Neural cell (in vitro differentiated cells): ENCODE measurements around the gene EML4. TPM values are rescaled to one million over a fixed set of nuclear protein-coding genes. Genes with fewer than 3 reads are reported as not detected.

ENCODE experiments used
- H2AFZ ChIP-seq: fragments of 200-600, 300-800 bp; sonication (generic), shearing (Covaris generic); 2 replicates; pipeline ENCODE4 v1.6.0; 2014; ENCODE audit warnings: low read depth, mild to moderate bottlenecking, antibody characterized with exemption, low read length, moderate library complexity
- H3F3A ChIP-seq: fragments of 200-600 bp; shearing (Covaris generic); 2 replicates; pipeline ENCODE4 v1.6.1; 2016; ENCODE audit warnings: mild to moderate bottlenecking, moderate library complexity, mixed read lengths, antibody characterized with exemption, low read length; ENCODE audit not compliant: insufficient read depth, poor library complexity, severe bottlenecking
- H3K27ac ChIP-seq: fragments of 200-600, 300-800 bp; sonication (generic), shearing (Covaris generic); 2 replicates; pipeline ENCODE4 v1.5.1; 2014; ENCODE audit warnings: mild to moderate bottlenecking, low read length, moderate library complexity
- H3K27me3 ChIP-seq: fragments of 300-800, 200-600 bp; sonication (generic), shearing (Covaris generic); 2 replicates; pipeline ENCODE4 v1.6.0; 2014; ENCODE audit warnings: mild to moderate bottlenecking, low read depth, low read length, moderate library complexity; ENCODE audit not compliant: insufficient read depth
- H3K36me3 ChIP-seq: fragments of 300-800, 200-600 bp; sonication (generic), shearing (Covaris generic); 2 replicates; pipeline ENCODE4 v1.5.1; 2014; ENCODE audit warnings: mild to moderate bottlenecking, antibody characterized with exemption, low read length, moderate library complexity; ENCODE audit not compliant: insufficient read depth
- H3K4me2 ChIP-seq: fragments of 300-800, 200-600 bp; sonication (generic), shearing (Covaris generic); 2 replicates; pipeline ENCODE4 v1.6.0; 2014; ENCODE audit warnings: mild to moderate bottlenecking, low read length
- H3K4me3 ChIP-seq: fragments of 300-800, 200-600 bp; sonication (generic), shearing (Covaris generic); 2 replicates; pipeline ENCODE4 v1.5.1; 2014; ENCODE audit warnings: mild to moderate bottlenecking, low read length, moderate library complexity
- H3K79me2 ChIP-seq: fragments of 200-600 bp; shearing (Covaris generic); replicated peaks from 2 replicates; pipeline ENCODE4 v1.6.0; 2014; ENCODE audit warnings: mild to moderate bottlenecking, low read length, moderate library complexity; ENCODE audit not compliant: insufficient read depth
- H3K9ac ChIP-seq: fragments of 300-800, 200-600 bp; sonication (generic), shearing (Covaris generic); 2 replicates; pipeline ENCODE4 v1.6.1; 2016; ENCODE audit warnings: mild to moderate bottlenecking, low read length, mixed read lengths
- H3K9me2 ChIP-seq: fragments of 200-600 bp; shearing (Covaris generic); 2 replicates; pipeline ENCODE4 v1.6.1; 2016; ENCODE audit warnings: mild to moderate bottlenecking, low read length, mixed read lengths; ENCODE audit not compliant: insufficient read depth
- H3K9me3 ChIP-seq: fragments of 200-600, 300-800 bp; sonication (generic), shearing (Covaris generic); 2 replicates; pipeline ENCODE4 v1.6.1; 2016; ENCODE audit warnings: mild to moderate bottlenecking, mixed run types, low read length, moderate library complexity, mixed read lengths
- H4K20me1 ChIP-seq: fragments of 200-600 bp; shearing (Covaris generic); 2 replicates; pipeline ENCODE4 v1.6.1; 2016; ENCODE audit warnings: mild to moderate bottlenecking, mixed run types; ENCODE audit not compliant: insufficient read depth
- CTCF ChIP-seq: fragments of 450-650 bp; IDR thresholded peaks from 2 replicates; pipeline ENCODE4 v1.5.1; 2014; ENCODE audit warnings: antibody characterized with exemption, mild to moderate bottlenecking, moderate library complexity; ENCODE audit not compliant: poor library complexity, severe bottlenecking
- EP300 ChIP-seq: fragments of 450-650 bp; conservative IDR thresholded peaks from 2 replicates; pipeline ENCODE4 v1.6.1; 2014; ENCODE audit warnings: antibody characterized with exemption, mild to moderate bottlenecking, moderate library complexity; ENCODE audit not compliant: poor library complexity, severe bottlenecking
- EZH2 ChIP-seq: fragments of 200-600, 300-800 bp; shearing (Covaris generic), sonication (generic); IDR thresholded peaks from 2 replicates; pipeline ENCODE4 v1.6.1; 2014; ENCODE audit warnings: antibody characterized with exemption, low read length, borderline replicate concordance, mild to moderate bottlenecking; ENCODE audit not compliant: insufficient read depth, poor library complexity, severe bottlenecking
- MXI1 ChIP-seq: fragments of 450-650 bp; conservative IDR thresholded peaks from 2 replicates; pipeline ENCODE4 v1.6.1; 2014; ENCODE audit warnings: antibody characterized with exemption, mild to moderate bottlenecking; ENCODE audit not compliant: poor library complexity, severe bottlenecking
- POLR2AphosphoS5 ChIP-seq: IDR thresholded peaks from 2 replicates; pipeline ENCODE4 v1.6.1; 2012
- RAD21 ChIP-seq: fragments of 450-650 bp; conservative IDR thresholded peaks from 2 replicates; pipeline ENCODE4 v1.6.1; 2014; ENCODE audit warnings: antibody characterized with exemption, mild to moderate bottlenecking, moderate library complexity
- REST ChIP-seq: IDR thresholded peaks from 2 replicates; pipeline ENCODE4 v1.6.1; 2012; ENCODE audit warnings: borderline replicate concordance
- SMC3 ChIP-seq: fragments of 450-650 bp; conservative IDR thresholded peaks from 2 replicates; pipeline ENCODE4 v1.6.1; 2014; ENCODE audit warnings: antibody characterized with exemption, mild to moderate bottlenecking, moderate library complexity; ENCODE audit not compliant: poor library complexity
- TAF1 ChIP-seq: IDR thresholded peaks from 2 replicates; pipeline ENCODE4 v1.6.1; 2012; ENCODE audit warnings: low read depth
- polyA plus RNA-seq: library from polyadenylated mRNA; depleted of rRNA; stranded (reverse); fragments of >200 nt; gene quantifications from 2 replicates; pipeline ENCODE4 v1.2.3, GENCODE V29; 2014

Gene EML4
- polyA plus RNA-seq, 1 donor from 2014 or later = 33.9 TPM

GRCh38 chr2:42300527-42300926 is 131.4 kb downstream of the EML4 start:
- H3K9me2 ChIP-seq = no peaks in the 10 kb centered on the region
- no peak overlapping the region for H2AFZ ChIP-seq
- no peaks in the 10 kb centered on the region for H3K9me3 ChIP-seq
- no peaks in the 10 kb centered on the region for H4K20me1 ChIP-seq
- H3K36me3 ChIP-seq = no peaks in the 10 kb centered on the region
- TF ChIP-seq RAD21 (no peak), MXI1 (no peak), CTCF (no peak), EP300 (no peak), SMC3 (no peak), TAF1 (no peak), EZH2 (no peak), REST (no peak), POLR2AphosphoS5 (no peak)
- H3F3A ChIP-seq = no peaks in the 10 kb centered on the region
- H3K4me2 ChIP-seq = no peak overlapping the region
- H3K27ac ChIP-seq = no peak overlapping the region
- H3K79me2 ChIP-seq = no peaks in the 10 kb centered on the region
- no peak overlapping the region for H3K9ac ChIP-seq
- H3K4me3 ChIP-seq = no peak overlapping the region
- H3K27me3 ChIP-seq = no peaks in the 10 kb centered on the region

GRCh38 chr2:42303252-42303651 is 134.1 kb downstream of the EML4 start:
- Histone ChIP-seq H3K79me2 (no peaks in the 10 kb centered on the region), H3K9ac (no peak overlapping the region), H3K36me3 (no peaks in the 10 kb centered on the region), H3K27ac (no peak overlapping the region), H2AFZ (no peak overlapping the region), H3K4me3 (no peak overlapping the region), H3F3A (no peaks in the 10 kb centered on the region), H3K9me3 (no peaks in the 10 kb centered on the region), H3K9me2 (no peaks in the 10 kb centered on the region), H3K27me3 (no peaks in the 10 kb centered on the region), H4K20me1 (no peaks in the 10 kb centered on the region), H3K4me2 (no peak overlapping the region)
- TF ChIP-seq POLR2AphosphoS5 (no peak), MXI1 (no peak), CTCF (no peak), EP300 (no peak), RAD21 (no peak), EZH2 (no peak), REST (no peak), SMC3 (no peak), TAF1 (no peak)
